IPS-NIHi7 (cell line): ENCODE results near the gene PLEKHG3.
A peak's percentile ranks its signal among the peaks of the same experiment; 100 is the strongest.

Experiments
- DNase-seq: peaks from one replicate; pipeline ENCODE4 v3.0.0; 2012; ENCODE audit warnings: mixed read lengths; ENCODE audit errors: extremely low spot score

The PLEKHG3 gene

GRCh38 chr14:64706593-64707193 is 2.5 kb downstream of the PLEKHG3 start:
- peak; percentile 54 for DNase-seq

GRCh38 chr14:64707661-64708060 is 3.4 kb downstream of the PLEKHG3 start:
- DNase-seq, result no peak

- peak; percentile 88 for DNase-seq
Measured at GRCh38 chr14:64708148-64709004, 4.2 kb downstream of the PLEKHG3 start.

- no peak for DNase-seq
Measured at GRCh38 chr14:64709126-64709525, 4.9 kb downstream of the PLEKHG3 start.

- DNase-seq, result no peak
Measured at GRCh38 chr14:64711039-64711438, 6.8 kb downstream of the PLEKHG3 start.

GRCh38 chr14:64713677-64714076 is 9.5 kb downstream of the PLEKHG3 start:
- no peak for DNase-seq

- DNase-seq, result no peak
Measured at GRCh38 chr14:64714432-64715025, 10.3 kb downstream of the PLEKHG3 start.

GRCh38 chr14:64715146-64715627 is 11.0 kb downstream of the PLEKHG3 start:
- DNase-seq, result no peak

GRCh38 chr14:64715628-64716412 is 11.6 kb downstream of the PLEKHG3 start:
- peak; percentile 56 for DNase-seq

GRCh38 chr14:64717870-64718269 is 13.6 kb downstream of the PLEKHG3 start:
- DNase-seq, result no peak

GRCh38 chr14:64718762-64719161 is 14.5 kb downstream of the PLEKHG3 start:
- DNase-seq, result no peak

- no peak for DNase-seq
Measured at GRCh38 chr14:64719601-64720000, 15.4 kb downstream of the PLEKHG3 start.

- no peak for DNase-seq
Measured at GRCh38 chr14:64720131-64720576, 15.9 kb downstream of the PLEKHG3 start.

GRCh38 chr14:64721391-64721791 is 17.2 kb downstream of the PLEKHG3 start:
- no peak for DNase-seq

GRCh38 chr14:64721899-64722298 is 17.7 kb downstream of the PLEKHG3 start:
- DNase-seq, result no peak

- no peak for DNase-seq
Measured at GRCh38 chr14:64722842-64723447, 18.7 kb downstream of the PLEKHG3 start.

GRCh38 chr14:64723691-64724577 is 19.7 kb downstream of the PLEKHG3 start:
- DNase-seq, result no peak

GRCh38 chr14:64724578-64724930 is 20.3 kb downstream of the PLEKHG3 start:
- DNase-seq, result no peak

GRCh38 chr14:64725261-64725815 is 21.1 kb downstream of the PLEKHG3 start:
- DNase-seq, result no peak
